GM06990 (cell line): ENCODE results near the gene S100A5.
A peak's percentile ranks its signal among the peaks of the same experiment; 100 is the strongest.

Source experiments
- DNase-seq: peaks from one replicate; pipeline ENCODE4 v3.0.0-alpha.2; 2011; ENCODE audit not compliant: insufficient read length; ENCODE audit errors: extremely low read depth
- H3K27me3 ChIP-seq: replicated peaks from 2 replicates; pipeline ENCODE4 v1.6.0; 2011; ENCODE audit warnings: low read length; ENCODE audit not compliant: control insufficient read depth, insufficient read depth
- H3K36me3 ChIP-seq: 2 replicates; pipeline ENCODE4 v1.5.1; 2011; ENCODE audit warnings: low read length; ENCODE audit not compliant: control insufficient read depth, insufficient read depth
- H3K4me3 ChIP-seq: replicated peaks from 2 replicates; pipeline ENCODE4 v1.5.1; 2011; ENCODE audit warnings: low read depth, mild to moderate bottlenecking, control low read depth, low read length
- TF ChIP-seq, protein P1 (sequence below): IDR thresholded peaks from 2 replicates; pipeline ENCODE4 v1.5.1; 2011; ENCODE audit warnings: low read length, control low read depth, mild to moderate bottlenecking, inconsistent platforms; ENCODE audit not compliant: insufficient read depth, poor library complexity, severe bottlenecking

S100A5 gene

GRCh38 chr1:153573351-153573750 is 32.6 kb upstream of the S100A5 start:
- no peak for DNase-seq
- Histone ChIP-seq H3K4me3 (no peak overlapping the region), H3K36me3 (no peaks in the 10 kb centered on the region), H3K27me3 (no peaks in the 10 kb centered on the region; the same call in none of the 2 replicates)
- TF ChIP-seq, protein P1, sequence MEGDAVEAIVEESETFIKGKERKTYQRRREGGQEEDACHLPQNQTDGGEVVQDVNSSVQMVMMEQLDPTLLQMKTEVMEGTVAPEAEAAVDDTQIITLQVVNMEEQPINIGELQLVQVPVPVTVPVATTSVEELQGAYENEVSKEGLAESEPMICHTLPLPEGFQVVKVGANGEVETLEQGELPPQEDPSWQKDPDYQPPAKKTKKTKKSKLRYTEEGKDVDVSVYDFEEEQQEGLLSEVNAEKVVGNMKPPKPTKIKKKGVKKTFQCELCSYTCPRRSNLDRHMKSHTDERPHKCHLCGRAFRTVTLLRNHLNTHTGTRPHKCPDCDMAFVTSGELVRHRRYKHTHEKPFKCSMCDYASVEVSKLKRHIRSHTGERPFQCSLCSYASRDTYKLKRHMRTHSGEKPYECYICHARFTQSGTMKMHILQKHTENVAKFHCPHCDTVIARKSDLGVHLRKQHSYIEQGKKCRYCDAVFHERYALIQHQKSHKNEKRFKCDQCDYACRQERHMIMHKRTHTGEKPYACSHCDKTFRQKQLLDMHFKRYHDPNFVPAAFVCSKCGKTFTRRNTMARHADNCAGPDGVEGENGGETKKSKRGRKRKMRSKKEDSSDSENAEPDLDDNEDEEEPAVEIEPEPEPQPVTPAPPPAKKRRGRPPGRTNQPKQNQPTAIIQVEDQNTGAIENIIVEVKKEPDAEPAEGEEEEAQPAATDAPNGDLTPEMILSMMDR = no peak

DNA sequence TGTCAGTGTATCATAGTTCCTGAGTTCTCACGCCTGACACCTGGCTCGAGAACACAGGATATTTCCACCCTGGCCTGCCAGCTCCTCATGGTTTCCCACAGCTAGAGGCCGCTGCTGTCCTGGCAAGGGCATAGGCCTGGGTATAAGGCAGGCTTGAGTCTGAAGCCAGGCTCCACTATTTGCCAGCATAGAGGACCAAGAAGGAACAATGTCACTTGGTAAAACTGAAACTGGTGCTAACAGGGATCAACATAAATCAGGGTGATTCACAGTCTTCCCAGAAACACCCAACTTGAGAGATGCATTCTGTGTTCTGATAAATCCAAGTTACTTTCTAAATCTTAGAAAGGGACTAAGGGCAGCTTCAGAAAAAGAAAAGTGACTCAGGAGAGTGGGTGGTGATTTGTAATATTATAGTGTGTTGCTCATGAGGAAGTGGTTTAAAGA is 31.9 kb upstream of the S100A5 start:
- Histone ChIP-seq H3K4me3 (no peak overlapping the region), H3K36me3 (no peaks in the 10 kb centered on the region), H3K27me3 (no peaks in the 10 kb centered on the region; the same call in none of the 2 replicates)
- TF ChIP-seq, protein P1 = peak; percentile 91
- no peak for DNase-seq

DNA sequence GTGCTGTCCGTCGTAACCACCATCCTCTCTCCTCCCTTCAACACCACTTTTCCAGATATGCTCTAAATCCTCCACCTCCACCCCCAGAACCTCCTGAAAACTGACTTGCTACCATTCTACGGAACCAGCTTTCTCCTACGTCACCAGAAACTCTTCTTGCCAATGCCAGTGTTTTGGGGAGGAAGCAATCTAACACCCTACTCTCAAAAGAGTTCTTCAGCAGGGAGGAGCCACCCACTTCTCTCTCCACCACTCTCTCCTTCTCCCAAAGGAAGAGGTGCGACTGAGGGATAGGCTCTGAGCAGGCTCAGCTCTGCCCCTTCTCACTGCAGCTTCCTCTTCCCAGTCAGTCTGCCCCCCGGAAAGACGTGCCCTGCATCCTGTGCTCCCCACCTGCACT is 31.0 kb upstream of the S100A5 start:
- no peak for DNase-seq
- Histone ChIP-seq H3K4me3 (no peak overlapping the region), H3K36me3 (no peaks in the 10 kb centered on the region), H3K27me3 (no peaks in the 10 kb centered on the region)
- TF ChIP-seq, protein P1 = no peak

GRCh38 chr1:153570874-153571273 is 30.1 kb upstream of the S100A5 start:
- Histone ChIP-seq H3K27me3 (no peaks in the 10 kb centered on the region), H3K4me3 (no peak overlapping the region), H3K36me3 (no peaks in the 10 kb centered on the region)
- TF ChIP-seq, protein P1 = no peak
- no peak for DNase-seq

DNA sequence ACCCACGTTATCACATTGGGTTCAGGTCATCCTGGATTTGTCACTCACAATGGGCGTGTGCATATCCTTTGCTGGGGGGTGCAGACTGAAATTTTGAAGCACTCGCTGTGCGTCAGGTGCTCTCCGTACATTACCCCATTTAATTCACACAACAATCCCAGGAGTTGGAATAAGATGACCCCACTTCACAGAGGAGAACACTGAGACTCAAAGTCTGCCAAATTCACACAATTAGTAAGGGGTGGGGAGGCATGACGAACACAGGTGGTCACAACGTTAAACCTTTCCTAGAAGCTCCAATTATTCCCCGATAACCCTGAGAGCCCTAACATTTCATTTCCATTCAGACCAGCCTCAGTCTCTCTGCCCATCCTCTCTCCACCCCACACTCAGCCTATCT is 28.7 kb upstream of the S100A5 start:
- TF ChIP-seq, protein P1 = no peak
- no peak overlapping the region for H3K4me3 ChIP-seq
- no peak for DNase-seq
- H3K27me3 ChIP-seq = no peaks in the 10 kb centered on the region
- H3K36me3 ChIP-seq = no peaks in the 10 kb centered on the region

GRCh38 chr1:153568367-153569099 is 27.8 kb upstream of the S100A5 start:
- no peaks in the 10 kb centered on the region for H3K27me3 ChIP-seq
- peak; percentile 51 for DNase-seq
- H3K36me3 ChIP-seq = no peaks in the 10 kb centered on the region
- TF ChIP-seq, protein P1 = peak; percentile 99
- H3K4me3 ChIP-seq = no peak overlapping the region
